Measurements from ENCODE around the gene MAGI2.

The MAGI2 gene

DNA sequence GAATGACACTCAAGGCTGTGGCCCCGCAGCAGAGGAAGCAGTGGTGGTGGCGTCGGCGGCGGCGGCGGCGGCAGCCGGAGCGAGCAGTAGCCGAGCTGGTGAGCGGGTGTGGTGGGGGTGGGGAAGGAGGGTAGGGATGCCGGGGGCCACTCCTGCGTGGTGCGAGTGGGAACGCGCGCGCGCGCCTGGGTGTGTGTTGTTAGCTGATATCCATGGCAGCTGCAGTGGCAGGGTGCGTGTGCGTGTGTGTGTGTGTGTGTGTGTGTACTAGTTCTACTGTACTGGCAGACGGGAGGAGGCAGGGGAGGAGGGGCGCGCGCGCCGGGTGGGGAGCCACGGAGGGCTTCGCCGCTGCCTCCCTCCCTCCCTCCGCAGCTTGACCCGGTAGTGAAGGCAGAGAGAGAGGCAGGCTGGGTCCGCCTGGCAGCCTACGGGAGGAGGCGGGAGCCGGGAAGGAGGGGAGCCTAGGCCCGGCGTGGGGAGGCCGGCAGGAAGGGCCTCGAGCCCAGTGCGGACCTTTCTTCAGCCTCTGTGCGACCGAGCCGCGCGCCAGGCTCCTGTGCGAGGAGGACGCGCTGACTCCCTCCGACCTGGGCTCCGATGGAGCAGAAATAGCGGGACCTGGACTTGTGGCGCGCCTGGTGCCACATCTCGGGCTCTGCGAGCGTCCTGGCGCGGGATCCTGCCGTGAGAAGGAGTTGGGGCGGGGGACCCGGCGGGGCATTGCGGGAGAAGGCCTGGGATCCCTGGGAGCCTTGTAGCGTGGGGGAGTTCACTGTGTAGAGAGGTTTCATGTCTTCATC lies at the start of gene MAGI2:
TSS of gene MAGI2 (minus strand) at position 110 of the 803 bp plus-strand sequence. CDS start 347 bp downstream, outside the sequence.
- DNase-seq, result peak; percentile 59

DNA sequence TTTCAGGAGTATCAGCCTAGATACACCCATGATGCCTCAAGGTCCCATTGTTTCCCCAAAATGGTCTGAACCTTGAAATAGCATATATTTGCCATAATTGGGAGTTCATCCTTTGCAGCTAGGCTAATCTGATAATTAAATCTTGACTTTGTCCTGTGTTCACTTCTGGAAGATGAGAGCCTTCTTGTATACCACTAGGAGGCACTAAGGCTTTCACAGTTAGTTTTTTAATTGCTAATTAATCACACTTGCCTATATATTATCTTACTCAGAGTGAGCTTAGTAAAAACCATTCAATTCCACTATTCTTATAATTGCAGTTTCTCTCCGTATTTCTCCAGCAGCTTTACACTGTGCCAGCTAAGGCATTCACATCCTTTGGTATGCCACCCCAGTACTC lies 48.7 kb upstream of the MAGI2 start:
- DNase-seq, result no peak

DNA sequence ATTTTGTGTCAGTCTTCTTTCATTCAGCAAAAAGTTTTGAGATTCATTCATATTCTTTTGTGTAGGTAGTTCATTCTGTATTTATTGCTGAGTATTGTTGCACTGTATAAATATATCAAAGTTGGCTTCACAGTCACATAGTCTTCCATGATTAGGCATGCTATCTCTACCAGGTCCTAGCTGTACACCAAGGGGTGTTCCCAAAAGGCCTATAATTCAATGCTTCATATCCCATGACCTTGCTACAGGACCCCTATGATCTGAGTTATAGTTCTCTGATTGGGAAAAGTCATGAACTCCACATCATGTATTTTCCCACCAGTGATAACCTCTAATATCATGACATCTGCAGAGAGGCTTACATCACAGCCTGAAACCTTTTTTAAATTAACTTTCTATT lies 47.3 kb upstream of the MAGI2 start:
- no peak for DNase-seq

DNA sequence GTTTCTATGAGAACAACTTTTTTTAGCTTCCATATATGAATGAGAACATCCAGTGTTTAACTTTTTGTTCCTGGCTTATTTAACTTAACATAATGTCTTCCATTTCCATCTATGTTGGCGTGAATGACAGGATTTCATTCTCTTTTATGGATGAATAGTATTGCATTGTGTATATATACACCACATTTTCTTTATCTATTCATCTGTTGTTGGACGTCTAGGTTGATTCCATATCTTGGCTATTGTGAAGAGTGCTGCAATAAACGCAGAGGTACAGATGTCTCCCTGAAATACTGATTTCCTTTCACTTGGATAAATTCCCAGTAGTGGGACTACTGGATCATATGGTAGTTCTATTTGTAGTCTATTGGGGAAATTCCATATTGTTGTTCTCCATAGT lies 44.3 kb upstream of the MAGI2 start:
- no peak for DNase-seq

DNA sequence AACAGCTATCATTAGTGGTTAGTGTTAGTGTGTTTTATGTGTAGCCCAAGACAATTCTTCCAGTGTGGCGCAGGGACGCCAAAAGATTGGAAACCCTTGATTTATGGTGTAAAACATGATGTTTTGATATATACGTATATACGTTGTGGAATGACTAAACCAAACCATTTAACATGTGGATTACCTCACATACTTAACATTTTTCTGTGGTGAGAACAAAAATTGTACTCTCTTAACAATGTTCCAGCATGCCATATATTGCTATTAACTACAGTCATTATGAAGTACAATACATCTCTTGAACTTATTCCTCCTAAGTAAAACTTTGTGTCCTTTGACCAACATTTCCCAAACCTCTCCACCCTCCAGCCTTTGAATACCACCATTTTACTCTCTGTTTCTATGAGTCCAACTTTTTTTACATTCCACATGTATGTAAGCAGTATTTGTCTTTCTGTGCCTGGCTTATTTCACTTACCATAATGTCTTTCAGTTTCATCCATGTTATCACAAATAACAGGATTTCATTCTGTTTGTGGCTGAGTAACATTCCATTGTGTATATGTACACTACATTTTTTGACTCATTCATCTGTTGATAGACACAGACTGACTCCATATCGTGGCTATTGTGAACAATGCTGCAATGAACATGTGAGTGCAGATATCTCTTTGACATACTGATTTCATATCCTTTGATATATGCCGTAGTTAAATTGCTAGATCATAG lies 42.2 kb upstream of the MAGI2 start:
- DNase-seq, result no peak

DNA sequence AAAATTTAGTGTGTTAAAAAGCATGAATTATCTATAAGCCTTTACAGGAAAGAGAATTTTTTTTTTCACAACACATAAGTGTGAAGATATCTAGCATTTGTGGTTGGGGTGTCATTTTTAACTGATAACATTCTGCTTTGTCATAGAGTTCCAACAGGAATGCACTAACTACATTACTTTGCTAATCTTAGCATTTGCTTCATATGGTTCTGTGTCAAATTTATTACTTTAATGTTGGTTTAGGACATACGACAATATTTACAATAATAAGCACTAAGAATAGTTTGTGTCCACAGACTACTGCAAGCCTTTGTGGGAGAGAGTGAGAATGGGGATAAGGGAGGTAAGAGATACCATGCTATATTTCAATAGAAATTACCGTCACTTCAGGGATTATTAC lies 40.6 kb upstream of the MAGI2 start:
- no peak for DNase-seq

DNA sequence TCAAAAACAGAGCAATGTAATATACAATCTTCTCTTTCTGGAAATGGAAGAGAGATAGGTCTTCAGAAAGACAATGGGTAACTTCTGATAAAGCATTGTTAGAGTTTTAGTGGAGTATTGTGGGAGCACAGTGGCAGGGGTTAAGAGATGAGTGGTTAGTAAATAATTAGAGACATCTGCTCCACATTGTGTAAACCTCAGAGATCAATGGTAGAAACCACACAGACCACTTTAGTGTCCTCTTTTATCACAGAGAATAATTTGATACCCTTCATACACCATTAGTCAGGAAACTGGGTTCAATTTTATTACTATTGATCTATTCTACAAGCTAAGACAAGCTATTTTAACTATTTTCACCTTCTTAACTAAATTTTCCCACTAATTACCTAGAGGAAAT lies 35.9 kb upstream of the MAGI2 start:
- no peak for DNase-seq

DNA sequence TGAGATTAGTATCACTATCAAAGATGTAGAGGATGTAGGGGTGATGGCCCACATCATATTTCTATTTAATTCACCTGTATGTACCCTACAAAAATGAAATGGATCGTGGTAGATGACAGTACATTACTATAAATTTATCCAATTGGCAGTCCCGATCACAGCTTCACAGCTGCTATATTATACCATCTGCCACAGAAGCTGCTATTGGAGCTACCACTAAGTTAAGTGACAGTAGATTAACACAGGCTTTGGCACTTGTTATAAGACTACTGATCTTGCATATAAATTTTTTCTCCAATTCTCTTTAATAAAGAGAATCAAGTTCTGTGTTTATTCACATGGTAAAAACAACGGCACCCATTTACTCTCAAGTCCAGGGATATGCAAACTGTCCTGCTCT lies 24.9 kb upstream of the MAGI2 start:
- no peak for DNase-seq

DNA sequence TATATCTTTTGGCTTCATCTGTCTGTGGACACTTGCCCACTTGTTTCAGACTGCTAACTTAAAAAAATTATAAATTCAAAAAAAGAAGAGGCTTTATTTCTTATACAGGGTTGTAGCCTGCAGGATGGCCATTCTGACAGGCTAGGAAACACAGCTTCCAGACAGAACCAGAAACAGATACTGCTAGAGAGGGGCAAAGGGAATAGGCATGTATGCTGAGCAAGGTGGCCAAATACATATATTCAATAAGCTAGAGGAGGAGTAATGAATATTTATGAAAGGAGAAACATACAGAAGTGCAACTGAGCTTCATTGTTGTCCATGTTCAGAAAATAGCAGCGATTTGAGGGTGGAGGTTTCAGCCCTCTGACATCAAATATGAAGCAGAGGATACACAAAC lies 22.0 kb upstream of the MAGI2 start:
- DNase-seq, result no peak

DNA sequence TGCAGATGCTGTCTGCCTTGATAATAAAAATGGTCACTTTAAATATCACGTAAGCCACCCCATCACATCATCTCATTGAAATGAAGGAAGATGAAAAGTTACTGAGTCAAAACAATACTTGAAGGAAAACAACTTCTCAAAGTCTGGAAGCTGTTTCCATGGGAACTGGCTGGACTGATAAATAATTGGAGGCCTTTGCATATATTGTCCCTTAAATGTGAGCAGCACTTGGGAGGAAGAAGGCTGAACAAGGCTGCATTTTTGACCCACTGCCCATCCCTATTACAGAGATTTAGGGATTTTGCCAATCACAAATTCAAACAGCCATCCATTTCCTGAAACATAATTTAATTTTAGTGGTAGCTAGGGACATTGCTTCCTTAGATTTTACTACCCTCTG lies 18.2 kb upstream of the MAGI2 start:
- DNase-seq, result no peak

DNA sequence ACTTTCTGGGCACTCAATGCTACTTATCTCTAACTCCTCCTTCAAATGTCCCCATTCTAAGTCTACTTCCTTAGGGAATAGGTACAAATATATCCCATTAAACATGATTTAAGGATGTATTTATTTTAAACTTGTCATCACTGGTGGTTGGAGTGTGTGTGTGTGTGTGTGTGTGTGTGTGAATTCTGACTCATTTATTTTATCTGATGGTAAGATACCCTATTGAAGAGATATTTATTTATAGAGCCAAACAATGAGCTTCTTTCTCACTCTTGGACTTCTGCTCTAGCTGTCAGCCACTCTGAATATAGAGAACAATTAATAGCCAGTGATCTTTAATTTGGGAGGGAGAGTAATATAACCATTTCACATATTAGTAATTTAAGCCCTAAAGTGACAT lies 17.8 kb upstream of the MAGI2 start:
- no peak for DNase-seq

DNA sequence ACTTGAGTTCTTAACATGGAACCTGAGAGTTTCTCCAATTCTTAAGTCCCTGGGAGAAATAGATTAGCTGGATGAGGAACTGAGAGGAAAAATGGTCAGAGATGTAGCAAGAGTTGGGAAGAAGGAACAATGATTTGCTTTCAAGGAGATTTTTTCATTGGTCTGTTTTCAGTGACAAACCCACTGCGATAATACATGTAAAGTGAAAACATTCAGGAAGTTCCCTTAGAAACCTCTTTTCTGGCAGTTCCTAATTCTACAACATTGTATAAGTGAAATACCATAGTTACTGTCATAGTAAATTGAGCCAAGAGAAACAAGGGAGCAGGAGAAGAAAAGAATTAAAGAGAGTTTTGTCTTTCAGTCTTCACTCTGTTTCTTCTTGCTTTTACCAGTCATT lies 12.1 kb upstream of the MAGI2 start:
- DNase-seq, result no peak

DNA sequence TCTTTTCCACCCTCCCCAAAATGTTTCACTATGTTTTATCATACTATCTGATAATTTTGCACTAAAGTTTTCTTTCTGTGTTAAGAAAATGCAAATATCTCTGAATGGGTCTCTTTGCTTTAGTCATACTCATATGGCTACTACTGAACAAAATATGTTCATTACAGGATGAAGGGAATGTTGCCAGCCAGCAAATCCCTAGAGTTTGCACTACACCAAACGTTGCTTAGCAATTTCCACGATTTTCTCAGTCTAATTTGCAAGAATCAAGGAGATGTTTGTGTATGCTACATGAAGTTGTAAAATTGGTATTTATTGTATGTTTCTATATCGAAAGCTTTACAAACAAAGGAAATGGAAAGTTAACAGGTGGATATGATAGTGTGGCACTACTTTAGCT lies 10.6 kb upstream of the MAGI2 start:
- no peak for DNase-seq

DNA sequence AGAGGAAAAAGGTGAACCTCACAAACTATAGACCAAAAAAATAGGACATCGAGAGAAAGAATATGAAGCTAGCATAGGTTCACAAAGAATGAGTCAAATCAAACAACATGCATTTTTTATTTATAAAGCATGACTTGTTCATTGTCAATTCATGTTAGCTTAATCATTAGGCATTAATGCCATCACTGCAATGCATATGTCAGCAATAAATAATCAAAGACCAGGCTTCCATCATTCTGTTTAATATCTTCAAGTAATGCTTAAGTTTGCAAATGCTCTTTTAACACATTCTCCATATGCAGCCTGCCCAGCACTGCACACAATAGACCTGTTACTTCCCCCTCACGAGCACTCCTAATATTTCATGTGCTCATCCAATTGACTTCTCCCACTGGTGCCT lies 8.9 kb upstream of the MAGI2 start:
- no peak for DNase-seq

DNA sequence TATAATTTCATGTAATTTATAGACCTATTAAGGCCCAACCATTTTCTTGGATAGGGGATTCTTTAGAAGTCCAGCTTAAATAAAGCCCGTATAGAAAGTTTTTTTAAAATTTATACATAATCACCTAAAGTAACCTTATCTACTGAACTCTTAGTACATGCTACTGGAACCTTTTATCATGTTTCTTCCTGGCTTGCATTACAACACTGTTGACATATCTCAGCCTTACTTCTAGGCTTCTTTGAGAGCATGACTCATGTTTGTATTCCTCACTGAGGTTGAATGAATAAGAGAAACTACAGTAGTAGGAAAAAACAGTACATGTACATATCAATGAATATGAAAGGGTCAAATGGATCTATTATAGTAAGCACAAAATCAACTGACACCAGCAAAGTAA lies 8.2 kb upstream of the MAGI2 start:
- DNase-seq, result no peak

DNA sequence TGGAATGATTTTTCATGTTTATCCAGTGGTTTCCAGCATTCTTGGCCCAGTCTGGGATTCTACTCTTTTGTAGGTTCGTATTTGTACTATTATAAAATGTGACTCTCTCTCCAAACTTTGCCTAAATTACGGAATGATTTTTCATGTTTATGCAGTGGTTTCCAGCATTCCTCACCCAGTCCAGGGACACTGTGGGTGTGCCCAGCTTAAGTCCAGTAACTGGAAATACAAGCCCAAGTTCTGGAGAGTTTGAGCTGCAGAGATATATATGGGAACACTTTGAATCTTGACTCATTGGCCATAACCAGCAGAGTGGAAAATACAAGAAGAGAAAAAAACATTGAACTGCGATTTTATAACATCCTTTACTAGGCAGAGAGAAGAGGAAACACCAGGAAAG lies 5.9 kb upstream of the MAGI2 start:
- DNase-seq, result no peak

DNA sequence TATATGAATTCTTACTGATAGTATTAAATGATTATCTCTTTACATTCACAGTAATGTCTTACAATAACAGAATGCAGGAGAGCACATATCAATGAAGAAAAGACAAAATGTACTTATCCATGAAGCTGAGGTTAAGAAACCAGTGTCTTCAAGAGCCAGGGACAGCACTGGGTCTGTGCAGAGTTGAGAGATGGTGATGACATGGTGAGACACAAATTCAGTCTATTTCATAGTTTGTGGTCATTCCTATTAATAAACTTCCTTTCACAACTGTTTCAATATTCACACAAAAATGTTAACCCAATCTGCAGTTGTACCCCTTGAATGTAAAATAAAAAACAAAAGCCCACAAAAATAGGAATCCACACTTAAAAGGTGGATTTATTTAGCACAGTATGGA lies 5.3 kb upstream of the MAGI2 start:
- no peak for DNase-seq

DNA sequence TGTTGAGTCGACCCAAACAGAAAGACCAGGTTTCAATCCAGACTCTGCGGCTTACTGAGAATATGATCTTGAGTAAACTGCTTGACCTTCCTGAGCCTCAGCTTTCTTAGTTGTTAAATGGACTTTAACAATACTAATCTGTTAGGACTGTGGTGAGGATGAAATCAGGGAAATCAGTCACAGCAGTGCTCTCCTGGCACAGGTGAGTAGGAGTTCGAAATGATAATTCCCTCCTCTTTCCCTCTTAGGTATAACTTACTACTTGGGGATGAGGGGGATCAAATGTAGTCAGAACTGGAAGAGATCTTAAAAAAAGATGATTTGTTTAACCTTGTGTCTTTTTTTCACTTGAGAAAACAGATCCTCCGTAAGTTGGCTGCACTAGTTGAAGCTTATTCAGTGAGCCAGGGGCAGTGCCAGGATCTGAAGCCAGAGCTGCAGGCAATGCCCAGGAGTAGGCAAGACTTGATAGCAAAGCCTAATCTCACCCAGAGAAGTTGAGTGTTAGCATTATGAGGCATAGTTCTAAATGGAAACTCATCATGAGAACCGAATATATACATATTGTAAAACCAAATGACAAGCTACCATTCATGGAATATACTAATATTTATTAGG lies 1.8 kb upstream of the MAGI2 start:
- no peak for DNase-seq

DNA sequence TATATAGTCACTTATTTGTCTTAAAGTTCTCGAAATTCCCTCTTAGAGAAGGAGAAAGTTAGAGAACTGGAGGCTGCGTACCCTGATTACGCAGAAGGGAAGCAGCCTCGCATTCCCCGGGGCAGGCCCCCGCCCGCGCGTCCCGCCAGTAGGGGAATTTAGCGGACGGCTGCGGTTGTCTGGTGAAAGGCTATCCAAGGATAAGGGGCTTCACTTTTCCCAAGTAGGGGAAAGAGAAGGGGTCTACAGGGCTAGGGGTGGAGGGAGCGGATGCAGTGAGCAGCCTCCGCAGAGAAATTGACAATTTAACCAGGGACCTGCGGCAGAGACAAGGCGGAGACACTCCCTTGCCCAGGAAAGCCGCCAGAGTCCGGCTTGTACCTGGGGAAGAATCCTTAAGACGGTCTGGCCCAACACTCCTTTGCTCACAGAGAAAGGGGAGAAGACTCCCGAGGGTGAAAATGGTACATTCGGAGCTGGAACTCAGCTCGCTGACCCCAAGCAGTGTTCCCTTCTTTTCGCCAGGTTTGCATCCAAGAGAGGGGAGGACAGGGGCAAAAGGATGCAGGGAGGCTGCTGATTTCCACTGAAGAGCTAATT lies 994 bp upstream of the MAGI2 start:
- DNase-seq, result no peak

DNA sequence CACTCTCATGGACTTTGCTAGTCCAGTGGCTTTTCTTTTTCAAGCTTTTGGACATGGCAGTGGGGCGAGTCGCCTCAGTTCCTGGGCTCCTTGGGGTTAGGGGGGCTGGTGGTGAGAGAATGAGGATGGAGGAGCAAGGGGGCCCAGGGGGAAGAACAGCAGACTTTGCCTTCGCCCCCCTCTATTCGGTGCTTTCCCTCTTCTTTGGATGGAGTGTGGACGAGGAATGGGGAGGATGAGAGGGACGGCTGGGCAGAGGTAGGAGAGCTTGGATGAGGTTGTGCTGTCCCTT lies 255 bp downstream of the MAGI2 start:
- DNase-seq, result no peak

DNA sequence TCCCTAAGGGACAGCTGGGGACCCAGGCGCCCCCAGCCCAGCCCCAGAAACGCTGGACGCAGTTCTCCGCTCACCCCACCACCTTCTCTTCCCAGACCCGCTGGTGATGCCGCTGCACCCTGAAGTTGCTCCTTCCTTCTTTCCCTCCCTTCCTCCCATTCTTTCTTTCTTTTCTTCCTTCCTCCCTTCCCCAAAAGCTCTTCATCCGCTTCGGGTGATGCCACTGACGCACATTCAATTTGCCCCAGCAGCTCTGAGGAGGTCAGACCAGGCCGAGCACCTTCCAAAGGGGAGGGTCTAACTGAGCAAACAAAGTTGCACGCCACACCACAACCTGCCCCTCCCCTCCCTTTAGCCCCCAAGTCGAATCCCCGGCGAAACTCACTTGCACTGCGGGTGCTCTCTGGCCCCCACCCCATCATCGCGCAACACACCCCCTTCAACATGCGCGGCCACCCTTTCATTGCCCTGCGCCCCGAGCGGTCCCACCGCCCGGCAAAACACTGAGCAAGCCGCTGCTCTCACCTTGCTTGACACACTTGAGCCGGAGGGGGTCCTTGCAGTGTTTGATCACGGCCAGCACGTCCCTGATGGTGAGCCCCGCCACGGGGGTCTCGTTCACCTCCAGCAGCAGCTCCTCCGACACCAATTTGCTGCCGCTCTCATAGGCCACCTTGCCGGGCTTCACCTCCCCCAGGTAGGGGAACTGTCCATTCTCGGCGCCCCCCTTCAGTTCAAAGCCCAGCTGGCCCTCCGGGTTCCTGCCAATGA lies 787 bp downstream of the MAGI2 start:
- no peak for DNase-seq

DNA sequence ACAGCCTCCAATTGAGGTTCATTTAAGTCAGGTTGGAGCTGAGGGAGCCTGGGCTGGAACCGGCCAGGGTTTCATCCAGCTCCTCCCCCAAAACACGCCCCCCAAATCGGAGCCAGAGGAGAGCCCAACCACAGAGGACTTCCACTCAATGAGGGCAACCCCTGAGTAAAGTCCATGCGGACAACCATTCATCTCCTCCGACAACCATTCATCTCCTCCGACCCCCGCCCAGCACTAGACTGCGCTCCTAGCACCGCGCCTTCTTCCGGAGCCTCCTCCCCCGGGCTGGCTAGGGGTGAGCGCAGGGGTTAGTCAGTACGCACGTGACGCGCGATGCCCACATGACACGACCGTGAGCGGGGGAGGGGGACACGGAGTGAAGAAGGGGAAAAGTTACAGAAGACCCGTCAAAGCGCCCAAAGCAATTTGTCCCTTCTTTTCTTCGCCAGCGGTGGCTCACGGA lies 1.4 kb downstream of the MAGI2 start:
- DNase-seq, result peak; percentile 60

DNA sequence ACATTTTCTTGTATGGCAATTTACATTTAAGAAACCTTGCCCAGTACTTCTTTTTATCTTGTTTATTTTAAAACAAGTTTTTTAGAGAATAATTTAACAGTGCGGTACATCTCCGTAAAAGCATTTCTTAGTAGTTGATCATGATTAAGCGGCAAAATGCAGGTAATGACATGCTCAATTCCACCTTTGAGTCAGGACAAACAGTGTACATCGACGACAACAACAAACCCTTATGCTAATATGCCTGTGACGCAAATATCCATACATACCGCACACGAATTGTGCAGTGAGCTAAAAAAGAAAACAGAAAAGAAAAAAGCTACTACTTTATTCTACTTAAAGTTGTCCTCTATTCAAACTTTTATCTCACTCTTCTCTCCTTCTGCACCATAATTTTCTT lies 1.9 kb downstream of the MAGI2 start:
- DNase-seq, result no peak

Data from activated CD8-positive, alpha-beta memory T cell treated with anti-CD3 and anti-CD28 coated beads for 24 hours (primary cell).